ENCODE results near the gene ZNF462.

The ZNF462 gene

DNA sequence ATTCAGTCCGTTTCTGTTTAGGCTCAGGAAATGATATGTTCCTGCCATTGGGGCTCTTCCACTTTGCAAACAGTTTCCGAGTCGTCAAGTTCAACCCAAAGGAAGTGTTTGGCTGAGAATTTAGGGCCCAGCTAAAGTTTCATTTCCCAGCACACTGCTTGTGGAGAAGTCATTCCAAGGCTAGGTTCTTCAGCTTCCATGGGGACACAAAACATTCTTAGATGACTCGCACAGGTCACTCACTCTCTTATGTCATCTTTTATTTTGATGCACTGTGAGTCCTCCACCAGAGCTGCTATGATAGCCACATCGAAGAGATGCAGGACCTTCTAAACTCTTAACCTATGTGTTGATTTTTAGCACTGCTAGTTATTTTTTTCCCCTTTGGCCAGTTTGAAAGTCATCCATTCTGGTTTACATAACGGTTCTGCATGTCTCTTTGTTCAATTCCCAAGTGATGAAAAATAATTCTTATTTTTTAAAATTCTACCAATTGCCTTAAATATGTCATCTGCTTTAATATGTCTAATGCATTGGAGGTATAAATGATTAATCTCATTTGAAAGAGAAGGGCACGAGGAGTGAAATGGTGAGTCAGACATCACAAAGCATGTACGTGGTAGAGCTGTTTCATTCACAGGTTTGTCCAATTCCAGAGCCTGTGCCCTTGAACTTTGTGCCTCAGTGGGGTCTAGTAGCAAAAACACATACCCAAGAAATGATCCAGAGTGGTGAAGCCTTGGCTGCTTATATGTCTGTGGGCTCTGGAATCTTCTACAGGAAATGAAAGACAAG is 84.3 kb downstream of the ZNF462 start:
- no peak overlapping the region for H3K27ac Mint-ChIP-seq
- H3K9me3 Mint-ChIP-seq (ENCODE audit: low read depth): no peaks in the 10 kb centered on the region
- H3K27me3 Mint-ChIP-seq: no peaks in the 10 kb centered on the region
- no peaks in the 10 kb centered on the region for H3K4me1 Mint-ChIP-seq (ENCODE audit: low read depth)
- no peak overlapping the region for H3K4me3 Mint-ChIP-seq
- no peaks in the 10 kb centered on the region for H3K36me3 Mint-ChIP-seq

DNA sequence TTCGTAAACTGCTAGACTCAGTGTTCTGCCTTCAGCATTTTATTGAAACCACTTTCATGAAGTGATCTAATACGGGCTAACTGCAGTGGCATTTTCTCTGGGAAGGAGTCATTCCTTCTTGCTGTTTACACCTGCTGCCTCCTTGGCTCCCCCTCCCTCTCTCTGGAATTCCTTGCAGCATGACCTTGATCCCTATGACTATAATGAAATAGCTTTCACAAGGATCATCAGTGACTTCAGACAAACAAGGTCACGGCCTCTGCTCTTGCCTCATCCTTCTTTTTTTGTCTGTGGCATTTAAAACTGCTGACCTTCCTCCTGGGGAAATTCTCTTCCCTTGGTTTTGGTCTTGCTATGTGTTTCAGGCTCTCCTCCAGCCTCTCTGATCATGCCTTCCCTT is 90.2 kb downstream of the ZNF462 start:
- Mint-ChIP-seq H3K27ac (no peak overlapping the region), H3K4me1 (ENCODE audit: low read depth) (peaks cover 4% of the 10 kb centered on the region), H3K36me3 (no peaks in the 10 kb centered on the region), H3K9me3 (ENCODE audit: low read depth) (no peaks in the 10 kb centered on the region), H3K4me3 (no peak overlapping the region), H3K27me3 (no peaks in the 10 kb centered on the region)

DNA sequence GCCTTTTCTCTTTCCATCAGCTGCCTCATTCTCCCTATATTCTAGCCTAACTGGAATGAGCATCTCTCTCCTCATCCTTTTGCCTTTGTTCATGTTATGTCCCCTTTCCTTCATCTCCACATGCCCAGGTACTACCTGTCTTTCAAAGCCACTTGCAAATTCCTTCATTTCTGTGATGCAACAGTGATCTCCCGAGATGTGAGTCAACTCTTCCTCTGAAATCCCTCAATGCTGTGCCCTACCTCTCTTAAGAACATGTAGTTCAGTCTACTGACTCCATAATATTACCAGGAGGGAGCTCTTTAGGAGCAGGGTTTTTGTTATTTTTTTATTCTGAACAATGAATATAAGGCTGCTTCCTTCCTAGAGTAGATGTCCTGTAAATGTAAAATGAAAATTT is 91.6 kb downstream of the ZNF462 start:
- Mint-ChIP-seq H3K4me1 (ENCODE audit: low read depth) (peaks cover 4% of the 10 kb centered on the region), H3K4me3 (no peak overlapping the region), H3K36me3 (no peaks in the 10 kb centered on the region), H3K27me3 (no peaks in the 10 kb centered on the region), H3K9me3 (ENCODE audit: low read depth) (no peaks in the 10 kb centered on the region), H3K27ac (no peak overlapping the region)

DNA sequence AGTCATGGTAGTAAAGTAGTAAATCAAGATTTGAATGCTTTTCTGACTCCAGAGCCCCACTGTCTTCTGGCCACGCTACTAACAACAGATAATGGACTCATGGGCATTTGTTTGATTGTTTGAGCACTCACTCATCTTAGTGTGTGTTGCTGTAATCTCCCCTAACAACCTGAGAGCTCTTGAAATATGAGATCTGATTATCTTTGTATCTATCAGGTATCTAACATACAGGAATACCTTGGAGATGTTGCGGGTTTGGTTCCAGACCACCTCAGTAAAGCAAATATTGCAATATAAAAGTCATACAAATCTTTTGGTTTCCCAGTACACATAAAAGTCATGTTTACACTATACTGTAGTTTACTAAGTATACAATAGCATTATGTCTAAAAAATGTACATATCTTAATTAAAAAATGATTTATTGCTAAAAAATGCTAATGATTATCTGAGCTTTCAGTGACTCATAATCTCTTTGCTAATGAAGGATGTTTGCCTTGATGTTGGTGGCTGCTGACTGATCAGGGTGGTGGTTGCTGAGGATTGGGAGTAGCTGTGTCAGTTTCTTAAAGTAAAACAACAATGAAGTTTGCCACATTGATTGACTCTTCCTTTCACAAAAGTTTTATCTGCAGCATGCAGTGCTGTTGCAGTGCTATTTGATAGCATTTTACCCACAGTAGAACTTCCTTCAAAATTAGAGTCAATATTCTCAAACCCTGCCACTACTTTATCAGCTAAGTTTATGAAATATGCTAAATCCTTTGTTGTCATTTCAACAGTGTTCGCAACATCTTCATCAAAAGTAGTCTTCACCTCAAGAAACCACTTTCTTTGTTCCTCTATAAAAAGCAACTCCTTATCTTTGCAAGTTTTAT is 92.2 kb downstream of the ZNF462 start:
- Mint-ChIP-seq H3K36me3 (no peaks in the 10 kb centered on the region), H3K4me3 (no peak overlapping the region), H3K27ac (no peak overlapping the region), H3K27me3 (no peaks in the 10 kb centered on the region), H3K4me1 (ENCODE audit: low read depth) (peaks cover 4% of the 10 kb centered on the region), H3K9me3 (ENCODE audit: low read depth) (no peaks in the 10 kb centered on the region)

DNA sequence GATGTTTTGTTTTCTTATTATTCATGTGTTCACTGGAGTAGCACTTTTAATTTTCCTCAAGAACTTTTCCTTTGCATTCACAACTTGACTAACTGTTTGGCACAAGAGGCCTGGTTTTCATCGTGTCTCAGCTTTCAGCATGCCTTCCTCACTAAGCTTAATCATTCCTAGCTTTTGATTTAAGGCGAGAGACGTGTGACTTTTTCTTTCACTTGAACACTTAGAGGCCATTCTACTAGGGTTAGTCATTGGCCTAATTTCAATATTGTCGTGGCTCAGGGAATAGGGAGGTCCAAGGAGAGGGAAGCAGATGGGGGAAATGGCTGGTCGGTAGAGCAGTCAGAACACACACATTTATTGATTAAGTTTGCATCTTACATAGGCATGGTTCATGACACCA is 94.0 kb downstream of the ZNF462 start:
- no peak overlapping the region for H3K27ac Mint-ChIP-seq

DNA sequence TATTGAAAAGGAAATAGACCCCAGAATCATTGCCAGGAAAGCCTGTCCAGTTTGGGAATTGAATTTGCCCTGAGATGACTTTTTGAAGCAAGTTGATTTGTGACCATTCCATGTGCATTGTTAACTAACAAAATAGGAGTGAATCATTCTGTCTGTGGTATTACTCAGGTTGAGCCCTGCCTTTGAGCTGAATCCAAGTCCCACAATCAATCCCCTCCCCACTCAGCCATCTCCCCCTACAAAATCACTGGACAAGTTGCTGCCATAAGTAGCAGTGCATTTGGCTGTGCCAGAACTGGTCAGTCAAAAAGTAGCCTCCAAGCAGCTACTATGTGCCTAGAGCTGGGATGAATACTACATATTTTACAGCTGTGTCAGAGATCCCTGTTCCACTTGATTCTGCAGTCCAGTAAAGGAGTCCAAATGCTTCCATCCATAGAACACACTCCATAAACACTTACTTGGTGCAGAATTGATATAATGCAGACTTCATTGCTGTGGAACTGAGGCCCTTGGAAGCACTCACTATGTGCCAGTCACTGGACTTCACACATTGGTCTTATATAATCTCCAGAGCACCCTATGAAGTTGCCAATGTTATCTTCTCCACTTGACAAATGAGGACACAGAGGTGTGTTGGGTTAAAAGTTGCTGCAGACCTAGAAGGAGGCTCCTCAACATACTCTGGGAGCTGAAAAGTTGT is 96.1 kb downstream of the ZNF462 start:
- H3K9me3 Mint-ChIP-seq (ENCODE audit: low read depth): no peaks in the 10 kb centered on the region

More for the DNA sequence above, 94.0 kb downstream of the ZNF462 start:
- Mint-ChIP-seq H3K27me3 (no peaks in the 10 kb centered on the region), H3K36me3 (no peaks in the 10 kb centered on the region), H3K4me1 (ENCODE audit: low read depth) (peaks cover 4% of the 10 kb centered on the region), H3K9me3 (ENCODE audit: low read depth) (no peaks in the 10 kb centered on the region), H3K4me3 (no peak overlapping the region)

DNA sequence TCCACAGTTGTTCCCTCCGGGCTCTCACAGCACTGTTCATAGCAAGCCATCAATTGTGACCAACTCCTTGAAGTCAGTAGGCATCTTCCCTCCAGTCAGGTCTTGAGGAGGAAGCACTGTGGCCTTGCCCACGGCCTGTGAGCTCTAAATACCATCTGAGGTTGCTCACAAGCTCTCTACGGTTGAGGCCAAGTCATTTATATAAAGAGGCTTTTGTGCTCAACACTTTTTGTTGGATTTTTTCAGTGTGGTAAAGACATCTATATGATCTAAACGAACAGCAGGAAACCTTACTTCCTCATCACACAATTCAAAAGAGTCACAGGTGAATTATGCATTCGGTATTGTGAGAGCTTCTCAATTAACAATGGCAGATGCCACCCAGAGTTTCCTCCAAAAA is 97.3 kb downstream of the ZNF462 start:
- H3K27ac Mint-ChIP-seq: no peak overlapping the region
- H3K27me3 Mint-ChIP-seq: no peaks in the 10 kb centered on the region
- H3K36me3 Mint-ChIP-seq: no peaks in the 10 kb centered on the region
- no peaks in the 10 kb centered on the region for H3K9me3 Mint-ChIP-seq (ENCODE audit: low read depth)
- H3K4me3 Mint-ChIP-seq: no peak overlapping the region
- H3K4me1 Mint-ChIP-seq (ENCODE audit: low read depth): peaks cover 18% of the 10 kb centered on the region

More for the DNA sequence above, 96.1 kb downstream of the ZNF462 start:
- no peak overlapping the region for H3K4me3 Mint-ChIP-seq
- H3K36me3 Mint-ChIP-seq: no peaks in the 10 kb centered on the region
- H3K4me1 Mint-ChIP-seq (ENCODE audit: low read depth): peaks cover 9% of the 10 kb centered on the region
- H3K27me3 Mint-ChIP-seq: no peaks in the 10 kb centered on the region
- H3K27ac Mint-ChIP-seq: no peak overlapping the region

DNA sequence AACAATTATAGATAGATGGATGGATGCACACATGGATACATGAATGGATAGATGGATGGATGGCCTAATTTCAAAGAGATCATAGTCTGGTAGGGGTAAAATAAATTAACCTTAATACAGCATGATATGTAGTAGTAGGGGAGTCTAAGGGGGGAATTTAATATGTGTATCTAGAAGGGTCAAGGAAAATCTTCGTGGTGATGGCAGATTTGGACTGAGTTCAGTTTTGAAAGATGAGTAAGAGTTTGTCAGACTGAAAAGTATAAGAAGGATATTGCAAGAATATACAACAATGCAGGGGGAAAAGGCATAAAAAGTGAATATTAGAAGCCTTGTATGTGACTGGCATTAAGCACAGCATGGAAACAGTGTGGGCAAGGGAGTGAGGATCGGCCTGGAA is 98.7 kb downstream of the ZNF462 start:
- Mint-ChIP-seq H3K27ac (no peak overlapping the region), H3K4me3 (no peak overlapping the region), H3K27me3 (no peaks in the 10 kb centered on the region), H3K9me3 (ENCODE audit: low read depth) (no peaks in the 10 kb centered on the region), H3K36me3 (no peaks in the 10 kb centered on the region), H3K4me1 (ENCODE audit: low read depth) (peaks cover 16% of the 10 kb centered on the region)

DNA sequence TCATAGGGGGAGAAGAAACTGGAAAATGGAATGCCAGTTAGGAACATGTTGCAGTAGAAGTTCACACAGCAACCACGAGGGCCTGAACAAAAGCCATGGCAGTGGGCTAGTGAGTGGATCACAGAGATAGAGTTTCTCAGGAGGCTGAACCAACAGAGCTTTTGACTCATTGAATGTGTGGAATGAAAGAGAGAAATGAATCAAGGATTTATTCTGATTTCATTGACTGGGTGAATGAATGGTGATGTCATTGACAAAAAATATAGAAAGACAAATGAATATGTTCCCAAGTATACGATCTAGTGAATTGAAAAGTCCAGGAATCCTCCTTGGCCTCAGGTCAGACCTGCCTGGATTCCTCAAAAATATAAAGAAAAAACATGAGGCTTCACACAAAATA is 99.2 kb downstream of the ZNF462 start:
- Mint-ChIP-seq H3K27me3 (no peaks in the 10 kb centered on the region), H3K4me3 (no peak overlapping the region), H3K36me3 (no peaks in the 10 kb centered on the region), H3K27ac (no peak overlapping the region), H3K4me1 (ENCODE audit: low read depth) (peaks cover 16% of the 10 kb centered on the region), H3K9me3 (ENCODE audit: low read depth) (no peaks in the 10 kb centered on the region)

DNA sequence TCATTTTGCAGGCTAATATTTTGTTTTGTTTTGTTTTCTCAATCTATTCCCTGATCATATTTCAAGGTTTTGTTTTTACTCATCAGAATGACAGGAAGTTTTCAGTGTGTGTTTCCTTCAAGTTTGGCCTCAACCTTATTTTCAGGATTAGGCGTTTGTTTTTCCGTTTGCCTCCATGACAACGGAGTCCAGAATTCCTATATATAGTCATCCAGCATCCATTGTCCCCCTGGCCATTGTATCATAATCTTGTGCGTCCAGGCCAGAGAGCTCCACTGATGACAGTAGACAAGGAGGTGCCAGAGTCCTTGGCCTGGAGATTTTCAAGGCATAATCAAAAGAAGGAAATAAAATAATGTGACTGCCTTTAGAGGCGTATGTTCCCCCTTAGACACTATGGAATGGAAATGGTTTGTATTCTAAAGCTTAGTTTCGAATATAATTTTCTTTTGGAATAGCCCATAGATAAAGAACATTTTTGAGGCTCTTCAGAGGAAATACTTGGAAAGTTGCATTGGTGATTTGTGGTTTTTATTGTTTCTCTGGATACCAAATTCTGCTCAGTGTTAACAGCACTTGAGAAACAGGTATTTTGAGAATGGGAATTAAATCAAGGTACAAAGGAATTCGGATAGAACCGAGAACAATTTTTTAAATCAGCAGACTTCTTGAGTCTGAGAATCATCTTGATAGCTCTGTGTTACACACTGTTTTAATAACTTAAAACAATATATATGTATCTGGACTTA is 99.8 kb downstream of the ZNF462 start:
- H3K4me1 Mint-ChIP-seq (ENCODE audit: low read depth): peaks cover 16% of the 10 kb centered on the region
- H3K27ac Mint-ChIP-seq: no peak overlapping the region
- H3K4me3 Mint-ChIP-seq: no peak overlapping the region
- no peaks in the 10 kb centered on the region for H3K36me3 Mint-ChIP-seq
- no peaks in the 10 kb centered on the region for H3K27me3 Mint-ChIP-seq
- H3K9me3 Mint-ChIP-seq (ENCODE audit: low read depth): no peaks in the 10 kb centered on the region

DNA sequence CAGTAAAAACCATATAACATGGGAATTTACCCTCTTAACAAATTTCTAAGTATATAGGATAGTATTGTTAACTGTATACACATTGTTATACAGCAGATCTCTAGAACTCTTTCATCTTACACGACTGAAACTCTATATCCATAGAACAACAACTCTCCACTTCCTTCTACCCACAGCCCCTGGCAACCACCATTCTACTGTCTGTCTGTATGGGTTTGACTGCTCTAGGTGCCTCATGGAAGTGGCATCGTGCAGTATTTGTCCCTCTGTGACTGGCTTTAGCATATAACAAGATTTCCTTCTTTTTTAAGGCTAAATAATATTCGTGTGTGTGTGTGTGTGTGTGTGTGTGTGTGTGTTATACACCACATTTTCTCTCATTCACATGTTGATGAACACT is 100.7 kb downstream of the ZNF462 start:
- Mint-ChIP-seq H3K9me3 (ENCODE audit: low read depth) (no peaks in the 10 kb centered on the region), H3K4me3 (no peak overlapping the region), H3K27me3 (no peaks in the 10 kb centered on the region), H3K27ac (no peak overlapping the region), H3K4me1 (ENCODE audit: low read depth) (peaks cover 16% of the 10 kb centered on the region), H3K36me3 (no peaks in the 10 kb centered on the region)

DNA sequence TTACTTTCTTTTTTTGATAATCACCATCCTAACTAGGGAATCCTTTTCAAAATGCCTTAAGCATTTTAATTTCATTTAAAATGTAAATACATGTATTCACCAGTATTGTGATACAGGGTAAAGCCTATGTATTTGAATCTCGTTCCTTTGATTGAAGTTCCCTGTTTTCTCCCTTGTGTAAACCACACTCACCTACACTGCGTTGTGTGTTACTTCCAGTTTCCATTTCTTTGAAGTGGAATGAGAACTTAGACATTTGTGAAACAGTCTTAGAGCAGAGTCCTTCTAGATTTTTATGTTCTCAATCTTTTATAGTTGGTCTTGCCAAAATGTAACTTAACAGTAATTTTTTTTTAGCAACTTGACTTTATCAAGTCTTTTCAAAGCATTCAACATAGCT is 101.4 kb downstream of the ZNF462 start:
- H3K9me3 Mint-ChIP-seq (ENCODE audit: low read depth): no peaks in the 10 kb centered on the region
- no peaks in the 10 kb centered on the region for H3K27me3 Mint-ChIP-seq
- H3K27ac Mint-ChIP-seq: no peak overlapping the region
- H3K36me3 Mint-ChIP-seq: no peaks in the 10 kb centered on the region
- no peak overlapping the region for H3K4me3 Mint-ChIP-seq
- H3K4me1 Mint-ChIP-seq (ENCODE audit: low read depth): peaks cover 16% of the 10 kb centered on the region

DNA sequence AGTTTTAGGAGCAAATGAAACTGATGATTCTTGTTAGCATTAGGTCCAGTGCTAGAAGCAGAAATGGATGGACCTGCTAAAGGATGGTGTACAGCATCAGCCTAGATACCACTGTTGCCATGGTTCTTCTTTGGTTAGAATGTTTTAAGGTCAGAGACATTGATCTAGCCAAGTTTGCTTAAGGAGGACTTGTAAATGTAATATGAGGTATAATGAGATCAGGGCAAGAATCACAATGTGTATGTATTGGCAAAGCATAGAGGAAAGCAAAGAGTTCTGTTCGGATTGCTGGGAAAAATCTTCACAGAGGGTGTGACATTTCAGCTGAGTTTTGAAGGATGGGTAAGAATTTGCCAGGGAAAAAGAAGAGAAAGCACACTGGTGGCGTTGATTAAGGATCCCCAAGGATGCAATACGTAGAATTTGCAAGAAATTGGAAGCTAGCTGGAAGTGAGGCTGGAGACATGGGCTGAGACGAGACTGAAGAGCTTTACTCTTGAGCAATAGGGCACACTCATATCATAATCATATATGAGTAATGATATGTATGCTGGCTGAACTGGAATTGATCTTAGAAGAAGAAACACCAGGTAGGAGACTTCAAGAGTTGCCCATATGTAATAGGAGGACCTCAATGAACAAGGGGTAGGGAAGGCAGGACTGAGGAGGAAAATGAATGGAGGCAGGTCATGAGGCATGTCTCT is 102.0 kb downstream of the ZNF462 start:
- no peak overlapping the region for H3K27ac Mint-ChIP-seq
- no peak overlapping the region for H3K4me3 Mint-ChIP-seq
- no peaks in the 10 kb centered on the region for H3K27me3 Mint-ChIP-seq
- no peaks in the 10 kb centered on the region for H3K9me3 Mint-ChIP-seq (ENCODE audit: low read depth)
- no peaks in the 10 kb centered on the region for H3K36me3 Mint-ChIP-seq
- H3K4me1 Mint-ChIP-seq (ENCODE audit: low read depth): peaks cover 16% of the 10 kb centered on the region

DNA sequence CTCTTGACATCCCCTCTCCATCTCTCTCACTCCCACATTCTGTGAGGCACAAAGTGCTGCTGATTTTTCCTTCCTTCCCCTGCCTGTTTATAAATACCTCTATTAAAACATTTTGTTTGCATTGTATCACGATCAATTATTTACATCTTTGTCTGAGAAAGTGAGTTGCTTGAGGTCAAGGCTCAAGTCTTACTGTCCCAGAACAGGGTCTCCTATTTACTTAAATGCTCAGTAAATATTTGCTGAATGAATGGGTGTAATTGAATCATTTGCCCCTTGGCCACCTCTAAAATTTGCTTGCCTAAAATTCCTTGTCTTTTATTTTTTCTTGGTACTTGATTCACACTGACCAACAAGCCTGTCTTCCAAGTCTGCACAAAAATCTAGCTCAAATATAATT is 103.5 kb downstream of the ZNF462 start:
- Mint-ChIP-seq H3K36me3 (no peaks in the 10 kb centered on the region), H3K4me3 (no peak overlapping the region), H3K4me1 (ENCODE audit: low read depth) (peaks cover 16% of the 10 kb centered on the region), H3K27me3 (no peaks in the 10 kb centered on the region), H3K9me3 (ENCODE audit: low read depth) (no peaks in the 10 kb centered on the region), H3K27ac (no peak overlapping the region)
